ENCODE measurements around the gene AGTR1. TPM values are rescaled to one million over a fixed set of nuclear protein-coding genes. Genes with fewer than 3 reads are reported as not detected.

Gene AGTR1
- total RNA-seq (2014; rRNA removed; shearing (Covaris generic)): 0.27 TPM in 1 of 2 replicates, not detected in the other

DNA sequence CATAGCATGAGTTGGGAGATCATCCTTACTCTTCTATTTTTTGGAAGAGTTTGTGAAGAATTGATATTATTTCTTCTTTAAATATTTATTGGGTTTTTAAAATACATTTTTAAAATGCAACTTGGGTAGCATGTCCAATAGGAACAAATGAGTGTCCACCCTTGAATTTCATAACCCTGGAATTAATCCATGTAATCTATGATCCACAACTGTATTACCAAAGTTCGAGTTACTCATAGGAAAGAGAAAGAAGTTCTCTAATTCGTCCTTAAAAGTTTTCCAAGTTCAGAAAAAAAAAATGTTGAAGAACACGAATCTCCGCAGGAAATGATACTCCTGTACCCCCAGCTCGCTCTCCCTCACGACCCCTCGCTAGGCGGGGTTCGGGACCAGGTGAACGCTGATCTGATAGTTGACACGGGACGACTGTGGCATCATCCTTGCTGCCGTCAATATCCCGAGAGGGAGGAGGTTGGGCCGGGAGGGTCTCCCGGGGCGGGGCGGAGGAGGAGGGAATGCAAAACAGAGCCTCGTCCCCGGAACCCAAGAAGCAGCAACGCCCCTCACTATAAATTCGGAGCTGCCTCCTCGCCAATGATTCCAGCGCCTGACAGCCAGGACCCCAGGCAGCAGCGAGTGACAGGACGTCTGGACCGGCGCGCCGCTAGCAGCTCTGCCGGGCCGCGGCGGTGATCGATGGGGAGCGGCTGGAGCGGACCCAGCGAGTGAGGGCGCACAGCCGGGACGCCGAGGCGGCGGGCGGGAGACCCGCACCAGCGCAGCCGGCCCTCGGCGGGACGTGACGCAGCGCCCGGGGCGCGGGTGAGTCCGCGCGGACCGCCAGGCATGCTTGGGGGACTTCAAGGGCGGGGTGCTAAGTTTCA, at the start of gene AGTR1:
TSS of gene AGTR1 (plus strand) at position 598 of the 884 bp plus-strand sequence. CDS start 43,133 bp downstream, outside the sequence.

Small RNA genes lying within 50 kb of the gene (small RNA-seq; reads per million reads assigned to genes)
- gene RPL38P1: not detected

Other genes starting within 250 kb of the AGTR1 start
- not detected in 2 replicates for gene CPB1, start 129.9 kb downstream of the AGTR1 start, total RNA-seq (2014; rRNA removed; shearing (Covaris generic))
- gene CPA3, start 167.4 kb downstream of the AGTR1 start, total RNA-seq (2014; rRNA removed; shearing (Covaris generic)): not detected in 2 replicates

Data from A375 (cell line).